Fibroblast of the conjunctiva (primary cell): ENCODE data around the gene SSH2.
A peak's percentile ranks its signal among the peaks of the same experiment; 100 is the strongest.

ENCODE experiments used
- DNase-seq: peaks from one replicate; pipeline ENCODE4 v3.0.0-alpha.2; 2010; ENCODE audit warnings: low read depth

Gene SSH2

DNA sequence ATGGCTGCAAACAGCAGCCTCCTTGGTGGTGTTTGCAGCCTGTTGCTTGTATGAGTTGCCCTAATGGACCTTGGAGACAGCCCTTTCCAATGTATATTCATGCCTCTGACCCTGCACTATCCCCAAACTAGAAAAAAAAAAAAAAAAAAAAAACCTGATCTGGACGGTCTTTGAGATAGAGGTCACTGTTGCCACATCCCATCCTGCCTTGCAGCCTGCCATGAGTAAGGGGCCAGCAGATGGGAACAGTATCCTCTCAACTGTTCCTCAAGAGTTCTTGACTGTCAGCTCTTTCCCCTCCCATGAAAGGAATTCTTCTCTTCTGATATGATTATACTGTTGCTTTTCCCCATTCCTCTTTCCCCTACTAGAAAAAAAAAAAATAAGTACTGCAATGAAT, 152.4 kb downstream of the SSH2 start:
- DNase-seq = no peak

DNA sequence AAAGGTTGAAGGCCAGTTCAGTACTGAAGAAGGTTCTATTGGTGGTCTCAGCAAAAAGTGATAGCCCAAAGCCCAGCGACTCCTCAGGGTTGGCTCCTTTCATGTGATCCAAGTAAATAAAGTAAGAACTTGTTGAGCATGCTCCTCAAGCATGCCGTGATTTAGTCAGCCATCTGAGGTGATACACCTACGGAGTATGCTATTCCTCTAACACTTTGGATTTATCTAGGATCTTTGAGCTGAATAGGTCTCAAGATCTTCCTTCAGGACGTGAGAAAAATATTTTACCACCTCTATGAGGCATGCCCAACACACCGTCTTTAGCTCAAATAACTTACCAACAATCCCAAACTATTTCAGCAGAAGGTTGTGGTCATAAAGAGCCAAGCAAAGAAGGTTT, 154.0 kb downstream of the SSH2 start:
- no peak for DNase-seq

DNA sequence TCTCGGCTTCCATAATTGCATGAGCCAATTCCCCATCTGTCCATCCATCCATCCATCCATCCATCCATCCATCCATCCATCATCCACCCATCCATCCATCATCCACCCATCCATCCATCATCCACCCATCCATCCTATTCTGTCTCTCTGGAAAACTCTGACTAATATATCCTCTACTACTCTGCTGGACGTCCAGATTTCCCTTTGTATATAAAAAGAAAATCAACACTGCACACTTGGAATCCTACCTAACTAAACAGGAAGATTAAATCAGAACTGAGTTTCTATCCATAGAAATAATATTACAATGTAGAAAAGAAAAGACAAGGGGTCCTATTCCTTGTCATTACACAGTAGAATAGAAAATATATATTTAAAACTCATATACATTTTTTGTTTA, 157.0 kb downstream of the SSH2 start:
- no peak for DNase-seq

DNA sequence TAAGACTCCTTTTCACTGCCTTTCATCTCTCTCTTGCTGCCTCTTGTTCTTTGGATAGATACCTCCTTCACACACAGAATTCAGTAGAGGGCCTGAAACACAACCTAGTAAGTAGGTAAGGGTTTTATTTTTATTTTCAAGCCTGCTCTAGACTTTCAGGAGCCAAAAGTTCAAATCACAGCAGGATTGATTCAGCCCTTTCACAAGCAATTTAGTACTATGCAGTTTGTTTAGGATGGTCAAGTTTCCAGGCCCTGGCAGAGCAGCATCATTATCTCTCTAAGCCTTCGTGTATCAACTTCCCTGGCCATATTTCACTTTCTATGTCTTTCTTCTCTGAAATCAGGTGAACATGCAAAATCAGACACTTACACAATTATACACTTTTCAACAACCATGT, 158.5 kb downstream of the SSH2 start:
- no peak for DNase-seq

DNA sequence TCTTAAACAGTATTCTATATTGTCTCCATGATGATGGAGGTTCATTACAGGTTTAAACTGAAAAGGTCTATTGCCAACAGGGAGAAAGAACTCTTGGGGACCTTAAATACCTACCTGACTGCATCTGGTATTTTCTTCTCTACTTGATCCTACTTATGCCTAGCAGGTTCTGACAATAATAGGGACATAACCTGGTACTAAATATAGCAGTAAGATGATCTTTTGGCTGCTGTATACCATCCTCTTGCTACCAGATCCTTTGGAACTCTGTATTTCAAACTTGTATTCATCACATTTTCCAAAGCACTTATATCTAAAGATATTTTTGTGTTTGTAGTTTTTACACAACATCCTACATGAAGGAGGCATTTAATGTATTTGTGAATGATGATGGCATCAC, 160.8 kb downstream of the SSH2 start:
- no peak for DNase-seq

DNA sequence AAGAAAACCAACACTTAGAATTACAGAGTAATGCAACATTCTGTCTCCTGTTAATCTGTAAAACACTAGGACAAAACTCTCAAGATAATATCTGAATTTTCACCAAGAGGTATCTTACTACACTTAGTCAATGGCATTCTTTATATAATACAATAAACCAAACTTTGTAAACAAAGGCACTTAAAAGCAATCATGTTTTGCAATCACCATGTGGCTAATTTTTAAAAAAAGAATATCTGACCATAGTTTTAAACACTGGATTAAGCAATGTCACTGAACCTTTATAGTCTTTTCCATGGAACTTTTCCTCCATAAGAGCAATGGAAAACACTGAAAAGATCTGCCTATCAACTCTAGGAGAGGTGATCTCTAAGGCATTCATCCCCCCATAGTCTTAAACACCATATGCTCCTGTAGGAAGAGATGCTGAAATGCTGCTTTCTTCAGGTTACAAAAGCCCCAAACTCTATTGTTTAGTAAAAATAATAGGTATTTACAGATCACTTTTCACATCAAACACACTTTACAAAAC, 163.2 kb downstream of the SSH2 start:
- no peak for DNase-seq

DNA sequence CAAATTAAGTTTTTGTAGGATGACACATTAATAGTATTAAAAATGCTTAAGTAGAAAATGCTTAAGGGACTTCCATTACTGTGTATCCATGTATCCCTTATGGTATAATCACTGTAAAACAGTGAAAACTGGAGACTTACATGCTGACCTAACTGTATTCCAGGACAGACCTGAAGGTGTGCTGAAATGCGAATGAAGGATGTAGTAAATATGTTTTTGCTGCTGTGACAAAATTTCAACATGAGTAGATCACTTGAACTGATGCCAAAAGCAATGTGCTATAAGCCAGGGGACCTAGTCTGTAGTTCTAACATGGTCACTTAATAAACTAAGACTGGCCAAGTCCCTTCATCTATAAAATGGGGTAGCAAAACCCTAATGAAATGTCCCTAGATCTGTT, 165.3 kb downstream of the SSH2 start:
- no peak for DNase-seq

DNA sequence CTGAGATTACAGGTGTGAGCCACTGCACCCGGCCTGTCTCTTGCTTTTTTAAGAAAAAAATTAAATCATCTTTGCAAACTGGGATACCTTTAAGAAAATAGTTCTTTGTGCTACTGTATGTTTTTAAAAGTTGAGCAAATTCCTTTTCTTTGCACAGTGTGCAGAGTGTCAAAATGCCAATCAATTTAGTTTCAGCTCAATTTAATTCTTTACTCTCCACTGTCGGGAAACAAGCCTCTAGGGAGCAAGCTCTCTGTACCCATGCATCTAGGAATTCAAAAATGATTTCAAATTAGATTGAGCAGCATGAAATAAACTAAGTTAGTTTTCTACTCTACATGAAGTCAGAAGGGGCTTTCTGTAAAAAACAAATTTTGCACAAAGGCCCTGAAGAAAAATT, 165.8 kb downstream of the SSH2 start:
- DNase-seq = no peak

DNA sequence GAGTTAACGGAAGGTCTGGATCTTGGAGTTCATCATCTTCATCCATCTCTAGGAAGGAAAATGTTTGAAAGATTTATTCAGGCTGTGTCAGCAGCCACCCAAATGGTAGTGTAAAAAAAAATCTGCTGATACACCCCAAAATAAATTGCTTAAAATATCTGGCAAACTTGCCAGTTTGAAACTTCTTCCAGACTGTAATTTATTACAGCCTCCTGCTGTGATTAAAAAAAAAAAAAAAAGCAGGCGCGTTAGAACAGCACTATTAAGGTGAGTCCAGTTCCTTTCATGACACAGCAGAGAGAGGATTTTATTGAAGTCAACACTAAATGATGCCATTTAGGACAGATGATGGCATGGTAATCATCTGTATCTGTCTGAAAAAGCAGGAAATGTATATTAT, 166.8 kb downstream of the SSH2 start:
- DNase-seq = no peak

DNA sequence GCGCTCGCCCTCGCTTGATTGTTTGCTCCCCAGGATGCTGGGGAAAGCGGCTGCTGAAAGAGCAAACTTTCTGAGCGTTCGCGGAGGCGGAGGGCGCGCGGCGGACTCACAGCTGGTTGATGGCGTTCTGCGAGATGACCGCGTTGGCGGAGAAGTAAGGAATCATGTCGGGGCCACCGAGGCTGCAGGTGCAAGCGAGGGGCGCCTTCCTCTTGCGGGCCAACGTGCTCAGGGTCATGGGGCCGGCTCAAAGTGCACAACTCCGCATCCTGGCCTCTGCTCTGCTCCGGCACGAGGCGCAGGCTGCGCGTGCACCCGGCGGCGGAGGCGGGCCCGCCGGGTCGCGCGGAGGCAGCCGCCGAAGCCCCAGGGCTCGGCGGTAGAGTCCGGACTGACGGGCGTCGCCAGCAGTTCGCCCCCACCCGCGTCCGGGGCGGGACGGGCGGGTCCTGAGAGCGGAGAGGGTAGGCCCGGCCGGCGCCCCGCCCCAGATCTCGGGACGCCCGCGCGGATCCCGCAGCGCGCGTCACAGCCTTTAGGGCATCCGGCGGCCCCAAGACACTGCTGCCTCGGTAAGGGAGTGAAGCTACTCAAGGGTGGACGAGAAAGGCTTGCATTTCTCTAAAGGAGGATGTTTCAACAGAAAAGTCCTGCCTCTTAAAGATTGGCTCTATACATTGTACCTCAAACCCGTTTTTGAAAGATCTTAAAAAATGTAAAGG, 168.8 kb downstream of the SSH2 start:
- DNase-seq = peak; percentile 70

DNA sequence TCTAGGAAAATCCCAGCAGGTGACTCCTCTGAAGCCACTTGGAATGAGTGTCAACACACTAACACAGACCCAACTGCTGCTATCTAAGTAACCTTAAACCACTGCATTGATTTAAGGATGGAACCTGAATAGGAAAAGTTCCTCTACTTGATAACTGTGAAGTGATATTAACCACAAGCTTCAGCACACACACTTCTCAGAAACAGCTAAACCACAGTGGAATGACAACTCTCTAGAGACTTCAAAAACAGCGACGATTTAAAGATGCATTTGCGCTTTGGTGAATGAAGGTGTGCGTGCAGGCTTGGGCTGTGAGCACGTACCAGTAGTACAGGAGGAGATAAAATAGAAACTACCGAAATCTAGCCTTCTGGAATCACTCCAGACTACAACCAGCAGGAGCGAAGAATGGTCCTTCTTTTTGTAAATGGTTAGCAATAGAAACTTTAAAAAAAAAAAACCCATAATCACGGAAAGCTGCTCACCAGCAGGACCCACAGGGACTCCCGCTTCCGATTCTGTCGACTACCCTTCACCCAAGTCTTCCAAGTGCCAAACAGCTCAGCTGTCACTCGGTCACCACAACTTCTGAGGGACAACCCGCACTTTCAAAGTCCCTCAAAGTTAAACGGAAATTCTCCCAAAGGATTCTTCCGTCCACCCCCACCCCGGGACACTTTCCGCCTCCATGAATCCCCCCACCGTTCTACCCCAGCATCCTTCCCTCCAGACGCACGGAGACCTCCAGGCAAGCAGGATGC, 169.6 kb downstream of the SSH2 start:
- DNase-seq = no peak

DNA sequence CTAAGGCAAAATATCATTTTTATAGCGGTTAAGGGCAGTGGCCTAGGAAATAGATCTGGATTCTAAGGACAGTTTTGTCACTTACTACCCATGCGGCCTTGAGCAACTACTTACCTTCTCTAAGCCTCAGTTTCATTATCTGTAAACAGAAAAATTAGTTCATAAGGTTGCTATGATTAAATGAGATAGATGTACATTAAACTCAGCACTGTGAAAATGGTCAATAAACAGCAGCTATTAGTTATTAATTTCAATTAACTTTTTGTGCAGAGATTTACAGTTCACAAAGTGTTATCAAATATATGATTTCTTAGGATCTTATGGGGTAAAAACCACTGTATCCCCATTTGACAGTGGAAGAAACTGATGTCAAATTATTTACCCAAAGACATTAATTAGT, 171.8 kb downstream of the SSH2 start:
- DNase-seq = no peak

DNA sequence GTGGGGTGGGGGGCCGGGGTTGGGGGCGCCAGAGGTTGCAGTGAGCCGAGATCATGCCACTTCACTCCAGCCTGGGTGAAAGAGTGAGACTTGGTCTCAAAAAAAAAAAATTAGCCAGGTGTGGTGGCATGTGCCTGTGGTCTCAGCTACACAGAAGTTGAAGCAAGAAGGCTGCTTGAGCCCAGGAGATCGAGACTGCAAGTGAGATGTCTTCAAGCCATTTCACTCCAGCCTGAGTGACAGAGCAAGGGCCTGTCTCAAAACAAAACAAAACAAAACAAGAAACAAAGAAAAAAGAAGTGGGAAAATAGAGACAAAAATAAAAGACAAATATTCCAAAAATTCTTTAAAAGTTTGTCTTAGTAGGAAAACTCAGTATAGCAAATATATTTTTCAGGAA, 172.2 kb downstream of the SSH2 start:
- no peak for DNase-seq

DNA sequence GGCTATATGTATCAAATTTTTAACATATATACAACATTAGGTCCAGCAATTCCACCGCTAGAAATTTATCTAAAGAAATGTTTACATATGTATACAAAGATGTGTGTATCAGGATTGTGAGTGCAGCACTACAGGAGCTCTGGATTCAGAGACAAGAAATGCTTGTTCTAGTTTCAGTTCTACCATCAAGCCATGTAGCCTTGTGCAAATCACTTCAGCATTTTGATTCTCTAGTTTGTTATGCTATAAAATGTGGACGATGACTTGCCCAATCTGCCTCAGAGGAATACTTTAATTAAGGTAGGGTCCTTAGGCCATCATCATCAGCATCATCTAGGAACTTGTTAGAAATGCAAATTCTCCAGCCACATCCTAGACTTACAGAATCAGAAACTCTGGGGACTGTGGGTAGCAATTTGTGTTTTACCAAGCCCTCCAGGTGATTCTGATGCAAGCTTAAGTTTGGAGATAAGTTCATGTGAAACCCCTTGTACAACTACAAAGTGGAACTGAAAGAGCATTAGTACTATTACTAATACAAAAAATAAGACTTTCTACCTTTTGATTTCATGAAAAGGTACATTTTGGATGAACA, 176.1 kb downstream of the SSH2 start:
- DNase-seq = no peak

DNA sequence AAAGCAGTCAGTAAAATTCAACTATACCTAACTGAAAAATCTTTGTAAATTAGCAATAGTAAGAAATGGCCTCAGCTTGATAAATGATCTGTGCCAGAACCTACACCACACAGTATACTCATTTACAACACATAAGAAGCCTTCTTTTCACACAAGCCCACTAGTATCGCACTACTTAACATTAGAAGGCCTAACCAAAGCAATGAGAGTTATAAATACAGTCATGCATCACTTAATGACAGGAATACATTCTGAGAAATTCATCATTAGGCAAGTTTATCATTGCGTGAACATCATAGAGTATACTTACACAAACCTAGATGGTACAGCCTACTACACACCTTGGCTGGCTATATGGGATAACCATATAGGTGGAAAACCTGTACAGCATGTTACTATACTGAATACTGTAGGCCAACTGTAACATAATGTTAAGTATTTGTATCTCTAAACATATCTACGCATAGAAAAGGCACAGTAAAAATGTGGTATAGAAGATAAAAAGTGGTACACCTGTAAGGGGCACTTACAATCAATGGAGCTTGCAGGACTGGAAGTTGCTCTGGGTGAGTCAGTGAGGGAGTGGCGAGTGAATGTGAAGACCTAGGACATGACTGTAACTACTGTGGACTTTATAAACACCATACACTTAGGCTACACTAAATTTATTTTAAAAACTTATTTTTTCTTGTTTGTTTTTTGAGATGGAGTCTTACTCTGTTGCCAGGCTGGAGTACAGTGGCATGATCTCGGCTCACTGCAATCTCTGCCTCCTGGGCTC, 180.8 kb downstream of the SSH2 start:
- DNase-seq = no peak

DNA sequence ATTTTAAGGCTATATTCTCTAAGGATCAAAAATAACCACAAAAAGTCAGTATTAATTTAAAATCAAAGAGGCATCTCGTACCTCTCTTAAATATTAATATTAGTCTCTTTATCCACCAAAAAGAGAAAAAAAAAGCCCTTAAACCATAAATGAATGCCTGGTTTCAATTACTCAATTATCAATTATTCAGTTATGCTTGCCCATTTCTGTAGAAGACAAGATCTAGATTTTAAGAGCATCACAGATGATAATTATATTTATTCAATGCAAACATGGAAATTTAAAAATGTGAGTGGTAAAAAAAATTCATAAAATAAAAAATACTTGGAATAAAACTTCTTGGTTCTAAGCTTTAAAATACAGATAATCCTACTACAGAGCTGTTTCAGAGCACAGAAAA, 181.6 kb downstream of the SSH2 start:
- DNase-seq = no peak

DNA sequence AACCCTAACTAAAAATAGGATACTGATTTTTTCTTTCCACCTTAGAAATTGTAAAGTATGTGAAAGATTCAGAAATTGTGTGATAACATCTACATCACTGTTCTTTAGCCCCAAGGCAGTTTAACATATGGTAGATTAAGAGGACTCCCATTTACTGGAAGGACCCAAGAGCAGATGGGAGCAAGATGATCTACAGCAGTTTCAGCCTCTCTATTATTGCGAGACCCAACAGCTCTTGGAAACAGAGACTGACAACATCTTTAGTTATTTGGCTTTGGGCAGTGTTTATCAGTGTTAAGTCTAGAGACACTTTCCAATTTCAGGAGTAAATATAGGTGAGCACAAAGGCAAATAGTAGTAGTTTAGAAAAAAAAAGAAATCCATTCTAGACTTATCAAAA, 182.4 kb downstream of the SSH2 start:
- DNase-seq = peak; percentile 55

DNA sequence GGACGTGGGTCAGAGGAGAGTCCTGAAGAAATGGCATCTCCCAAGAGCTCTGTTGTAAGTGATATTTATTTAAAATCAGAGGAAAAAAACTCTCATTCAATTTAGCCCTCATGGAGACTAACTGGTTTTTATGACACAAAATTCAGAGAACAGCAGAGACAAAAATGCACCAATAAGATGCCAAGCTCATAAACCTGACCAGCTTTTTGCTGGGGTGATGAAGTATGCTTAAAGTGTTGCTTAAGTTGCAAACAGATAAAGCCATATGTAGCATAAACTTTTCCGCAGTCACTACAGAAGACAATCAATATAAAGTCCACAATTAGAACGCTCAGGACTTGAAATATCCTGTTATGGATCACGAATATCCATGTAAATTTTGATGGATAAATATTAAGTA, 183.4 kb downstream of the SSH2 start:
- no peak for DNase-seq

DNA sequence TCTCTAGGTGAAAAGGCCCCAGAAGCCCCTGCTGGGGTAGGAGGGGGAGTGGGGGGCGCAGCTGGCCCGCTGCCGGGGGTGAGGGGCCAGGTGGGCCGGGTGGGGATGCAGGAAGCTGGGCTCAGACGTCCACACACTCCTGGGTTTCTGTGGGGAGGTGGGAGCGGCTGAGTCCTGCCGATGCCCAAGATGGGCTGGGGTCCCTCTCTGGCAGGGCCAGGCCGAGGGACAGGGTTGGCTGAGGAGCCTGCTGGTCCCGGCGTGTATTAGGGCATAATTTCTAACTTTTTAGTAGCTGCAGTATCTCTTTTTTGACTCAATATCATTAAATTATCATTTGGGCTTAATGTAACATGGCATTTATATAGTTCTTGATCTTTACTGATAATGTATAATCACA, 185.9 kb downstream of the SSH2 start:
- no peak for DNase-seq

DNA sequence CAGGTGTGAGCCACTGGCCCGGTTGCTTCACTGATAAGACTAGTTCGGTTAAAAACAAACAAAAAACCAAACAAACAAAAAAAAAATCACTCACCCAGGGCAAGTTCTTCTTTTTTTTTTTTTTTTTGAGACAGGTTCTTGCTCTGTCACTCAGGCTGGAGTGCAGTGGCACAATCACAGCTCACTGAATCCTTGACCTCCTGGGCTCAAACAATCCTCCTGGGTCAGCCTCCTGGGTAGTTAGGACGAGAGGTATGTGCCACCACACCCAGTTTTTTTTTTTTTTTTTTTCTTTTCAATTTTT, 187.9 kb downstream of the SSH2 start:
- DNase-seq = no peak

DNA sequence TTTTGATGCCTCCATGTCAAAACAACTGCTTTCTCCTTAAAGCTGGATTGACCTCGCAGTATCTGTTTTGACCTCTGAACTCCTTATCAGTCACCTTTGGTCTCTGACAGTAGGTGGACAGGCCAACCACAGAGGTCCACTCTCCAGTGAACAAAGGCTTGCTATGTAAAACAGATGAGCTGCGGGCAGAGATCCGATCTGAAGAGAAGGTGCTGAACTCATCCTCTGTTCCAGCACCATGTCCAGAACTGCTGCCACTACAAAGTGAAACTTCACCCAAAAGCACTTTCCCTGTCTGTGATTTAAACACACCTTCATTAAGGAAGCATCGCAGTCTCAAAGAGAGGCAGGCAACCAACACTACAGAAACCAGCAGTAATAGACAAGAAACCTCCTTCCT, 190.0 kb downstream of the SSH2 start:
- no peak for DNase-seq

DNA sequence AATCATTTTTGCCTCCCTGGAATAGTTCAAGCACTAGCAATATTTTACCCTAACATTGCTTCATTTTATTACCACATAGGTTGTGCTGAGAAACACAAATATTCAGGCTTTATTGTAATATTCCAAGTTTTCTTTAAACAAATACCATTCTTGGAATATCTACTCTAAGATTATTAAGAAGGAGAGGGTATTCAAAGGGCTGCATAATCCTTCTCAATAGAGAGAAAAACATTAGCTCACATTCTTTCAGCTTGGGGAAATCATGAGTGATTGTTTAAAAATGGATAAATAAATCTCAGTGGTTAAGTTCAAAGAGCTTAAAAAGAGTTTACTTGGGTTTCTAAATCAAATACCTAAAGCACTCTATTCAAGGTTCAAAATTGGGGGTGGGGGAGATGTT, 195.4 kb downstream of the SSH2 start:
- DNase-seq = no peak

DNA sequence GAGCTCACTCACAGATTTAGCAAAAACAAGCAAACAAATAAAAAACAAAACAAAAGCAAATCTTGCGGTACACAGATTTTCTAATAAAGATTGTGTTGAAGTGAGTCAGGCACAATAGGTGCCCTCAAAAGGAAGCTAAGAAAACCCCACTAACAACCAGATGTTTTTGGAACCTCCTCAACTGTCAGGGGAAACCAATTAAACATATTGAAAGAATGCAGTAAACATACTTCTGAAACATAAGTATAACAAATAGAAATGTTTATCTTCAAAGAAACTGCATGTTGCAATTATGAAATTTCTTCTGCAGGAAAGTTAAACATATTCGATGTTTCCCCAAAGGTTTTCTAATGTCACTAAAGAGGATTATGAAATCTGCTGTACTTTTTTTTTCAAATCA, 196.9 kb downstream of the SSH2 start:
- DNase-seq = no peak
